ENCODE results near the gene DLK1.

Gene DLK1

DNA sequence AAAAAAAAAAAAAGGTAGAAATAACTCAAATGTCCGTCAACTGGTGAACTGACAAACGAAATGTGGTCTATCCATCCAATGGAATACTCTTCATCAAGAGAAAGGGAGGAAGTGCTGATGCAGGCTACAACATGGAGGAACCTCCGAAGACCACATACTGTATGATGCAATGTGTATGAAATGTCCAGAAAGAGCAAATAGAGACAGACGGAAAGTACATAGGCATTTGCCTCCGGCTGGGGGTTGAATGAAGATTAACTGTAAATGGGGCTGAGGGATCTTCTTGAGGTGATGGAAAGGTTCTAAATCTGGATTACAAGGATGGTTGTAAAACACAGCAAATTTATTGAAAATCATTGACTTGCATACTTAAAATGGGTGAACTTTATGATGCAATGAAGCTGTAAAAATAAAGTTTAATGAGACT lies 35.4 kb downstream of the DLK1 start:
- TF ChIP-seq CEBPB (IDR thresholded peaks at IDR 0.05), result no peak
- no peak for TF ChIP-seq TCF12 (IDR thresholded peaks at IDR 0.05; ENCODE audit: low read depth)
- TF ChIP-seq, protein P1, sequence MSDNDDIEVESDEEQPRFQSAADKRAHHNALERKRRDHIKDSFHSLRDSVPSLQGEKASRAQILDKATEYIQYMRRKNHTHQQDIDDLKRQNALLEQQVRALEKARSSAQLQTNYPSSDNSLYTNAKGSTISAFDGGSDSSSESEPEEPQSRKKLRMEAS (IDR thresholded peaks at IDR 0.05), result no peak
- TF ChIP-seq TEAD4 (IDR thresholded peaks at IDR 0.05), result no peak
- no peak for TF ChIP-seq CREB1 (IDR thresholded peaks at IDR 0.05; ENCODE audit: low read depth)
- no peak for TF ChIP-seq ZBTB7A (IDR thresholded peaks at IDR 0.05; ENCODE audit: low read depth)
- TF ChIP-seq, protein P2, sequence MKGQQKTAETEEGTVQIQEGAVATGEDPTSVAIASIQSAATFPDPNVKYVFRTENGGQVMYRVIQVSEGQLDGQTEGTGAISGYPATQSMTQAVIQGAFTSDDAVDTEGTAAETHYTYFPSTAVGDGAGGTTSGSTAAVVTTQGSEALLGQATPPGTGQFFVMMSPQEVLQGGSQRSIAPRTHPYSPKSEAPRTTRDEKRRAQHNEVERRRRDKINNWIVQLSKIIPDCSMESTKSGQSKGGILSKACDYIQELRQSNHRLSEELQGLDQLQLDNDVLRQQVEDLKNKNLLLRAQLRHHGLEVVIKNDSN (IDR thresholded peaks at IDR 0.05), result no peak
- no peak for TF ChIP-seq RAD21 (IDR thresholded peaks at IDR 0.05; ENCODE audit: low read depth)
- TF ChIP-seq TAF1 (IDR thresholded peaks at IDR 0.05; ENCODE audit: low read depth), result no peak
- no peak for TF ChIP-seq NFIC (IDR thresholded peaks at IDR 0.05)
- no peak for TF ChIP-seq FOXM1 (IDR thresholded peaks at IDR 0.05; ENCODE audit: borderline replicate concordance, low read depth)
- no peak for TF ChIP-seq YY1 (IDR thresholded peaks at IDR 0.05; ENCODE audit: low read depth)
- TF ChIP-seq EGR1 (IDR thresholded peaks at IDR 0.05), result no peak
- TF ChIP-seq REST (IDR thresholded peaks at IDR 0.05; ENCODE audit: low read depth), result no peak
- no peak for TF ChIP-seq EP300 (IDR thresholded peaks at IDR 0.05; ENCODE audit: borderline replicate concordance)

GRCh38 chr14:100762901-100763300 lies 36.2 kb downstream of the DLK1 start:
- no peak for TF ChIP-seq FOXM1 (IDR thresholded peaks at IDR 0.05; ENCODE audit: borderline replicate concordance, low read depth)
- TF ChIP-seq NFIC (IDR thresholded peaks at IDR 0.05), result no peak
- TF ChIP-seq, protein P1 (IDR thresholded peaks at IDR 0.05), result no peak
- no peak for TF ChIP-seq YY1 (IDR thresholded peaks at IDR 0.05; ENCODE audit: low read depth)
- no peak for TF ChIP-seq TAF1 (IDR thresholded peaks at IDR 0.05; ENCODE audit: low read depth)
- TF ChIP-seq, protein P2 (IDR thresholded peaks at IDR 0.05), result no peak

DNA sequence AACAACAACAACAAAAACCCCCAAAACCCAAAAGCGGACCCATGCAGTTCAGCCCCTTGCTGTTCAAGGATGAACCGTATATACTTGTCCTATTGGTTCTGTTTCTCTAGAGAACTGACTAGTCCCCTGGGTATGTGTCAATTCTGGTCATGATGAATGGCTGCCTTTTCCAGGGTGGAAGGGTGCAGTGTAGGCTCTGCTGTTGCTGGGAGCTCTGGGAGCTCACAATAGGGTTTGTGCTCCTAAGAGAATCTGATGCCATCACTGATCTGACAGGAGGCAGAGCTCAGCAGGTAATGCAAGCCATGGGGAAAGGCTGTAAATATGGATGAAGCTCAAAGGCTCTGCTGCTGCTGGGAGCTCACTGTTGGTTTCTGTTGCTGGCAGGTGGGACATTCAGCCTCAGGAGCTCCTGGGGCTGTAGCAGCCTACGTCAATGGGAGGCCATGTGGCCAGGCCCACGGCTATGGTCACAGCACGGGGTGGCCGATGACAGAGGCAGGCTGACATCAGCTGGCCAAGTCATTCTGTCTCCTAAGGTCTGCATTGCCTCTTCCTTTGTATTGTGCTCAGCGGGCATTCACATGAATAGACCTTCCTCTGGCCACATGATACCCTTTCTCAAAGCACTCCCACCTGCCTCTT lies 37.9 kb downstream of the DLK1 start:
- no peak for TF ChIP-seq CEBPB (IDR thresholded peaks at IDR 0.05)
- TF ChIP-seq REST (IDR thresholded peaks at IDR 0.05; ENCODE audit: low read depth), result no peak
- TF ChIP-seq TAF1 (IDR thresholded peaks at IDR 0.05; ENCODE audit: low read depth), result no peak
- no peak for TF ChIP-seq EP300 (IDR thresholded peaks at IDR 0.05; ENCODE audit: borderline replicate concordance)
- TF ChIP-seq, protein P2 (IDR thresholded peaks at IDR 0.05), result no peak
- no peak for TF ChIP-seq RAD21 (IDR thresholded peaks at IDR 0.05; ENCODE audit: low read depth)
- no peak for TF ChIP-seq EGR1 (IDR thresholded peaks at IDR 0.05)
- TF ChIP-seq ZBTB7A (IDR thresholded peaks at IDR 0.05; ENCODE audit: low read depth), result no peak

GRCh38 chr14:100765296-100765695 lies 38.6 kb downstream of the DLK1 start:
- no peak for TF ChIP-seq REST (IDR thresholded peaks at IDR 0.05; ENCODE audit: low read depth)
- no peak for TF ChIP-seq TEAD4 (IDR thresholded peaks at IDR 0.05)
- no peak for TF ChIP-seq EGR1 (IDR thresholded peaks at IDR 0.05)
- no peak for TF ChIP-seq ZBTB7A (IDR thresholded peaks at IDR 0.05; ENCODE audit: low read depth)
- TF ChIP-seq, protein P2 (IDR thresholded peaks at IDR 0.05), result no peak
- TF ChIP-seq, protein P1 (IDR thresholded peaks at IDR 0.05), result no peak
- TF ChIP-seq YY1 (IDR thresholded peaks at IDR 0.05; ENCODE audit: low read depth), result no peak
- no peak for TF ChIP-seq NFIC (IDR thresholded peaks at IDR 0.05)
- TF ChIP-seq EP300 (IDR thresholded peaks at IDR 0.05; ENCODE audit: borderline replicate concordance), result no peak
- no peak for TF ChIP-seq FOXM1 (IDR thresholded peaks at IDR 0.05; ENCODE audit: borderline replicate concordance, low read depth)
- TF ChIP-seq TCF12 (IDR thresholded peaks at IDR 0.05; ENCODE audit: low read depth), result no peak
- no peak for TF ChIP-seq CEBPB (IDR thresholded peaks at IDR 0.05)
- no peak for TF ChIP-seq CREB1 (IDR thresholded peaks at IDR 0.05; ENCODE audit: low read depth)
